ENCODE data around the gene UNKL.
A peak's percentile ranks its signal among the peaks of the same experiment; 100 is the strongest.
"Not testable (repeated sequence)": the region's sequence is repeated elsewhere in the genome, so short reads cannot be mapped to it uniquely, and the experiment has no call there.

UNKL gene

GRCh38 chr16:1332618-1333148, 81.8 kb downstream of the UNKL start:
- H3K27me3 ChIP-seq (ENCODE audit: insufficient read depth, poor library complexity, severe bottlenecking) = peaks cover 44% of the 10 kb centered on the region
- no peak overlapping the region for H3K27ac ChIP-seq (ENCODE audit: poor library complexity, severe bottlenecking)
- no peaks in the 10 kb centered on the region for H3K9me3 ChIP-seq (ENCODE audit: severe bottlenecking)
- H3K4me3 ChIP-seq (ENCODE audit: severe bottlenecking) = no peak overlapping the region
- peaks cover 6% of the 10 kb centered on the region for H3K4me1 ChIP-seq (ENCODE audit: insufficient read depth, poor library complexity, severe bottlenecking)
- H3K36me3 ChIP-seq (ENCODE audit: low read depth) = no peaks in the 10 kb centered on the region
- ATAC-seq (ENCODE audit: low read depth) (no peak), DNase-seq (ENCODE audit: low spot score) (no peak)
- TF ChIP-seq, protein P1, sequence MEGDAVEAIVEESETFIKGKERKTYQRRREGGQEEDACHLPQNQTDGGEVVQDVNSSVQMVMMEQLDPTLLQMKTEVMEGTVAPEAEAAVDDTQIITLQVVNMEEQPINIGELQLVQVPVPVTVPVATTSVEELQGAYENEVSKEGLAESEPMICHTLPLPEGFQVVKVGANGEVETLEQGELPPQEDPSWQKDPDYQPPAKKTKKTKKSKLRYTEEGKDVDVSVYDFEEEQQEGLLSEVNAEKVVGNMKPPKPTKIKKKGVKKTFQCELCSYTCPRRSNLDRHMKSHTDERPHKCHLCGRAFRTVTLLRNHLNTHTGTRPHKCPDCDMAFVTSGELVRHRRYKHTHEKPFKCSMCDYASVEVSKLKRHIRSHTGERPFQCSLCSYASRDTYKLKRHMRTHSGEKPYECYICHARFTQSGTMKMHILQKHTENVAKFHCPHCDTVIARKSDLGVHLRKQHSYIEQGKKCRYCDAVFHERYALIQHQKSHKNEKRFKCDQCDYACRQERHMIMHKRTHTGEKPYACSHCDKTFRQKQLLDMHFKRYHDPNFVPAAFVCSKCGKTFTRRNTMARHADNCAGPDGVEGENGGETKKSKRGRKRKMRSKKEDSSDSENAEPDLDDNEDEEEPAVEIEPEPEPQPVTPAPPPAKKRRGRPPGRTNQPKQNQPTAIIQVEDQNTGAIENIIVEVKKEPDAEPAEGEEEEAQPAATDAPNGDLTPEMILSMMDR (IDR thresholded peaks at IDR 0.05; ENCODE audit: poor library complexity, severe bottlenecking) = no peak

- H3K27me3 ChIP-seq (ENCODE audit: insufficient read depth, poor library complexity, severe bottlenecking) = peaks cover 44% of the 10 kb centered on the region
- peaks cover 6% of the 10 kb centered on the region for H3K4me1 ChIP-seq (ENCODE audit: insufficient read depth, poor library complexity, severe bottlenecking)
- H3K36me3 ChIP-seq (ENCODE audit: low read depth) = no peaks in the 10 kb centered on the region
- no peak overlapping the region for H3K27ac ChIP-seq (ENCODE audit: poor library complexity, severe bottlenecking)
- TF ChIP-seq, protein P1 (IDR thresholded peaks at IDR 0.05; ENCODE audit: poor library complexity, severe bottlenecking) = no peak
- ATAC-seq (ENCODE audit: low read depth) (peak; percentile 31; the same call in 1 of the 3 replicates), DNase-seq (ENCODE audit: low spot score) (no peak)
- H3K9me3 ChIP-seq (ENCODE audit: severe bottlenecking) = no peaks in the 10 kb centered on the region
- H3K4me3 ChIP-seq (ENCODE audit: severe bottlenecking) = no peak overlapping the region
Observed at GRCh38 chr16:1331712-1332617, 82.5 kb downstream of the UNKL start.

GRCh38 chr16:1330931-1331711, 83.4 kb downstream of the UNKL start:
- no peak for ATAC-seq (ENCODE audit: low read depth)
- H3K27me3 ChIP-seq (ENCODE audit: insufficient read depth, poor library complexity, severe bottlenecking) = peaks cover 44% of the 10 kb centered on the region

GRCh38 chr16:1330260-1330914, 84.1 kb downstream of the UNKL start:
- peaks cover 6% of the 10 kb centered on the region for H3K4me1 ChIP-seq (ENCODE audit: insufficient read depth, poor library complexity, severe bottlenecking)
- no peak for ATAC-seq (ENCODE audit: low read depth)

More at GRCh38 chr16:1330931-1331711, 83.4 kb downstream of the UNKL start:
- H3K4me1 ChIP-seq (ENCODE audit: insufficient read depth, poor library complexity, severe bottlenecking) = peaks cover 6% of the 10 kb centered on the region
- H3K27ac ChIP-seq (ENCODE audit: poor library complexity, severe bottlenecking) = no peak overlapping the region
- no peaks in the 10 kb centered on the region for H3K36me3 ChIP-seq (ENCODE audit: low read depth)
- DNase-seq (ENCODE audit: low spot score) = no peak
- no peak overlapping the region for H3K4me3 ChIP-seq (ENCODE audit: severe bottlenecking)
- no peaks in the 10 kb centered on the region for H3K9me3 ChIP-seq (ENCODE audit: severe bottlenecking)
- TF ChIP-seq, protein P1 (IDR thresholded peaks at IDR 0.05; ENCODE audit: poor library complexity, severe bottlenecking) = no peak

GRCh38 chr16:1328961-1329360, 85.5 kb downstream of the UNKL start:
- H3K9me3 ChIP-seq (ENCODE audit: severe bottlenecking); H3K4me1 ChIP-seq (ENCODE audit: insufficient read depth, poor library complexity, severe bottlenecking); H3K27ac ChIP-seq (ENCODE audit: poor library complexity, severe bottlenecking); DNase-seq (ENCODE audit: low spot score); ATAC-seq (ENCODE audit: low read depth); H3K4me3 ChIP-seq (ENCODE audit: severe bottlenecking): not testable (repeated sequence)
- Histone ChIP-seq H3K36me3 (ENCODE audit: low read depth) (peaks cover 10% of the 10 kb centered on the region), H3K27me3 (ENCODE audit: insufficient read depth, poor library complexity, severe bottlenecking) (peaks cover 24% of the 10 kb centered on the region)

More at GRCh38 chr16:1330260-1330914, 84.1 kb downstream of the UNKL start:
- TF ChIP-seq, protein P1 (IDR thresholded peaks at IDR 0.05; ENCODE audit: poor library complexity, severe bottlenecking) = peak; percentile 30
- no peak overlapping the region for H3K4me3 ChIP-seq (ENCODE audit: severe bottlenecking)
- peaks cover under 1% of the 10 kb centered on the region; the same call in 1 of the 2 replicates for H3K36me3 ChIP-seq (ENCODE audit: low read depth)
- H3K9me3 ChIP-seq (ENCODE audit: severe bottlenecking) = no peaks in the 10 kb centered on the region
- DNase-seq (ENCODE audit: low spot score) = no peak
- H3K27me3 ChIP-seq (ENCODE audit: insufficient read depth, poor library complexity, severe bottlenecking) = peaks cover 38% of the 10 kb centered on the region
- H3K27ac ChIP-seq (ENCODE audit: poor library complexity, severe bottlenecking) = no peak overlapping the region

DNA sequence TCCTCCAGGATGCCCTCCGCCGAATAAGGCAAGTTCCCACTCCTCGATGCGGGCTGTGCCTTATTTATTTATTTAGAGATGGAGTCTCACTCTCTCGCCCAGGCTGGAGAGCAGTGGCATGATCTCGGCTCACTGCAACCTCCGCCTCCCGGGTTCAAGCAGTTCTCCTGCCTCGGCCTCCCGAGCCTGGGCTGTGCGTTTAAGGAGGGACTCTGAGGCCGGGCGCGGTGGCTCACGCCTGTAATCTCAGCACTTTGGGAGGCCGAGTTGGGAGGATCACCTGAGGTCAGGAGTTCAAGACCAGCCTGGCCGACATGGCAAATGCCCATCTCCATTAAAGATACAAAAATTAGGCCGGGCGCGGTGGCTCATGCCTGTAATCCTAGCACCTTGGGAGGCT, 86.4 kb downstream of the UNKL start:
- not testable (repeated sequence) for ATAC-seq (ENCODE audit: low read depth); DNase-seq (ENCODE audit: low spot score); H3K4me1 ChIP-seq (ENCODE audit: insufficient read depth, poor library complexity, severe bottlenecking); H3K9me3 ChIP-seq (ENCODE audit: severe bottlenecking); H3K27ac ChIP-seq (ENCODE audit: poor library complexity, severe bottlenecking); H3K4me3 ChIP-seq (ENCODE audit: severe bottlenecking)
- peaks cover 18% of the 10 kb centered on the region for H3K27me3 ChIP-seq (ENCODE audit: insufficient read depth, poor library complexity, severe bottlenecking)
- H3K36me3 ChIP-seq (ENCODE audit: low read depth) = peaks cover 15% of the 10 kb centered on the region

All from RWPE2 (cell line).